Loucy (cell line): Measurements from ENCODE around the gene GAGE12E.
"Not testable (repeated sequence)": the region's sequence is repeated elsewhere in the genome, so short reads cannot be mapped to it uniquely, and the experiment has no call there.

Experiments
- EZH2phosphoT487 ChIP-seq: fragments of 200-600 bp; IDR thresholded peaks from 2 replicates; pipeline ENCODE4 v1.6.1; 2018; ENCODE audit warnings: antibody characterized with exemption, mild to moderate bottlenecking, moderate library complexity, borderline replicate concordance
- TF ChIP-seq, protein P1 (sequence below): fragments of 200-600 bp; sonication (generic); conservative IDR thresholded peaks from 2 replicates; pipeline ENCODE4 v1.5.1; 2014; ENCODE audit warnings: mild to moderate bottlenecking, antibody characterized with exemption, low read length

DNA sequence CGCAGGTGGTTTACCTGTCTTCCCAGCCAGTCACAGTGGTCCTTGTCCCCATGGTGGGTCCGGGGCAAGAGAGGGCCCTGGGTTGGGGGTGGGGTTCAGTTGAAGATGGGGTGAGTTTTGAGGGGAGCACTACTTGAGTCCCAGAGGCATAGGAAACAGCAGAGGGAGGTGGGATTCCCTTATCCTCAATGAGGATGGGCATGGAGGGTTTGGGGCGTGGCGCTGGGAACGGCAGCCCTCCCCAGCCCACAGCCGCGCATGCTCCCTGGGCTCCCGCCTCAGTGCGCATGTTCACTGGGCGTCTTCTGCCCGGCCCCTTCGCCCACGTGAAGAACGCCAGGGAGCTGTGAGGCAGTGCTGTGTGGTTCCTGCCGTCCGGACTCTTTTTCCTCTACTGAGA lies 47.6 kb downstream of the GAGE12E start, which contains the start of gene GAGE1:
- TF ChIP-seq, protein P1, sequence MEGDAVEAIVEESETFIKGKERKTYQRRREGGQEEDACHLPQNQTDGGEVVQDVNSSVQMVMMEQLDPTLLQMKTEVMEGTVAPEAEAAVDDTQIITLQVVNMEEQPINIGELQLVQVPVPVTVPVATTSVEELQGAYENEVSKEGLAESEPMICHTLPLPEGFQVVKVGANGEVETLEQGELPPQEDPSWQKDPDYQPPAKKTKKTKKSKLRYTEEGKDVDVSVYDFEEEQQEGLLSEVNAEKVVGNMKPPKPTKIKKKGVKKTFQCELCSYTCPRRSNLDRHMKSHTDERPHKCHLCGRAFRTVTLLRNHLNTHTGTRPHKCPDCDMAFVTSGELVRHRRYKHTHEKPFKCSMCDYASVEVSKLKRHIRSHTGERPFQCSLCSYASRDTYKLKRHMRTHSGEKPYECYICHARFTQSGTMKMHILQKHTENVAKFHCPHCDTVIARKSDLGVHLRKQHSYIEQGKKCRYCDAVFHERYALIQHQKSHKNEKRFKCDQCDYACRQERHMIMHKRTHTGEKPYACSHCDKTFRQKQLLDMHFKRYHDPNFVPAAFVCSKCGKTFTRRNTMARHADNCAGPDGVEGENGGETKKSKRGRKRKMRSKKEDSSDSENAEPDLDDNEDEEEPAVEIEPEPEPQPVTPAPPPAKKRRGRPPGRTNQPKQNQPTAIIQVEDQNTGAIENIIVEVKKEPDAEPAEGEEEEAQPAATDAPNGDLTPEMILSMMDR: not testable (repeated sequence)
- TF ChIP-seq EZH2phosphoT487: not testable (repeated sequence)
